AG09319 (cell line): ENCODE measurements around the gene TMEM218.

Source experiments
- DNase-seq: peaks from one replicate; pipeline ENCODE4 v3.0.0-alpha.2; 2010; ENCODE audit warnings: low read depth; ENCODE audit errors: extremely low read depth
- CTCF ChIP-seq: IDR thresholded peaks from 2 replicates; pipeline ENCODE4 v1.5.1; 2011; ENCODE audit warnings: low read depth, mild to moderate bottlenecking, inconsistent platforms, low read length, moderate library complexity

Gene TMEM218

GRCh38 chr11:125141178-125141577, 29.8 kb upstream of the TMEM218 start:
- DNase-seq: no peak
- no peak for TF ChIP-seq CTCF

GRCh38 chr11:125140233-125140632, 28.8 kb upstream of the TMEM218 start:
- no peak for TF ChIP-seq CTCF

GRCh38 chr11:125139778-125140177, 28.4 kb upstream of the TMEM218 start:
- TF ChIP-seq CTCF: no peak
- no peak for DNase-seq

More at GRCh38 chr11:125140233-125140632, 28.8 kb upstream of the TMEM218 start:
- no peak for DNase-seq

GRCh38 chr11:125138966-125139365, 27.5 kb upstream of the TMEM218 start:
- DNase-seq: no peak
- TF ChIP-seq CTCF: no peak

GRCh38 chr11:125136001-125136400, 24.6 kb upstream of the TMEM218 start:
- DNase-seq: no peak

GRCh38 chr11:125132596-125132995, 21.2 kb upstream of the TMEM218 start:
- no peak for DNase-seq
- no peak for TF ChIP-seq CTCF

More at GRCh38 chr11:125136001-125136400, 24.6 kb upstream of the TMEM218 start:
- no peak for TF ChIP-seq CTCF

GRCh38 chr11:125132071-125132470, 20.6 kb upstream of the TMEM218 start:
- no peak for DNase-seq
- no peak for TF ChIP-seq CTCF
